Activated CD8-positive, alpha-beta memory T cell treated with anti-CD3 and anti-CD28 coated beads for 24 hours (primary cell): ENCODE data around the gene ANK2.

Experiments
- DNase-seq: peaks from one replicate; pipeline ENCODE4 v3.0.0-alpha.2; 2020

The ANK2 gene

DNA sequence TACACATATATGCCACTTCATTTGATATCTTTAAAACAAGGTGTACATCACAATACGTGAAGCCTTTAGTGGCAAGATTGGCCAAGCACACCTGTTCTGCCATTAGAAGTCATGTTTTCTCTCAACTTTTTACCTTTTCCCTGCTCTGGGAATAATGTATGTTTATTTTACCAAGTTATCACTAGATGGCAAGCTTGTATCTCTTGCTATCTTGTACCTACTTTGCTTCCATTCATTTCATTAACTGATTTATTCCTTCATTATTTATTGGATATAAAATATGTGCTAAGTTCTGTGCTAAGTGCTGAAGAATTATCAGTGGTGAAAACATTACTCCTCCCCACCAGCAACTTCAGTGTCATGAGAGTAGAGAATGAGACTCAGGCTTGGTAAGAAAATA, 245.5 kb downstream of the ANK2 start:
- no peak for DNase-seq

DNA sequence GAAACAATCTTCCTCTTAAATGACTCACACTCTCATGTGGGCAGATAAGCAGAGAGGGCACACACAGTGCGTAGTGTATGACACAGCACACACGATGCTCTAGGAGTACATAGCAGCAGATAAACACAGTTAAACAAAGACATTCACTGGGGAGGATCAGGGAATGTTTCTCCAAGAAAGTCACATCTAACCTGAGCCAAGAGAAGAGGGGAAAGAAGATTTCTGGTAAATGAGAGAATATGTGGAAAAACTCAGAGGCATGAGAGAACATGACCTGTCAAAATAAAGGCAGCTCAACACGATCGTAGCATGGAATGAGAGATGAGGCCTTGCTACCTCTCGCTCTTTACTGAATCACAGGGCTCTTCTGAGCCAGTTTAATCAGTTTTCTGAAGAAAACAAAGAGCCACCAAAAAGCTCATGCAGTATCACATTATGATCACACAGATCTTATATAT, 251.0 kb downstream of the ANK2 start:
- no peak for DNase-seq

GRCh38 chr4:113302051-113302450, 252.6 kb downstream of the ANK2 start:
- no peak for DNase-seq

DNA sequence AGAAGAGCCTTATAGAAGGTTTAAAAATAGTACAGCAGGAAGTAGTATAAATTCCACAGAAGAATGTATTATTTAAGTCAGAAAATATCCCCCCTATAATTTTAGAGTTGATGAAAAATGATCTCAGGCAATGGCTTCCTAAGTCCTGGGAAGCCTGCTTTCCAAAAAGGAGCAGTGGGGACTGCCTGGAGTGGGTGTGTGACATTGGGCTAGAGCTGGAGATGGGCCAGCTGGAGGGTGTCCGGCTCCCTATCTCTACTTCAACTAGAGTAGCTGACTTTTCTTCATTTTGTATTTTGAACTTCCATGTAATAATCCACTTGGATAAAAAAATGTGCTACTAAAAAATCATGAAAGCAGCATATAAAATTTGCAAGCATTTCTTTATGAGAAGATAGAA, 253.9 kb downstream of the ANK2 start:
- DNase-seq: no peak

- no peak for DNase-seq
These were observed 261.6 kb downstream of the ANK2 start for GRCh38 chr4:113311047-113311446.

GRCh38 chr4:113312529-113312928, 263.1 kb downstream of the ANK2 start:
- no peak for DNase-seq

GRCh38 chr4:113314426-113314825, 265.0 kb downstream of the ANK2 start:
- DNase-seq: no peak

DNA sequence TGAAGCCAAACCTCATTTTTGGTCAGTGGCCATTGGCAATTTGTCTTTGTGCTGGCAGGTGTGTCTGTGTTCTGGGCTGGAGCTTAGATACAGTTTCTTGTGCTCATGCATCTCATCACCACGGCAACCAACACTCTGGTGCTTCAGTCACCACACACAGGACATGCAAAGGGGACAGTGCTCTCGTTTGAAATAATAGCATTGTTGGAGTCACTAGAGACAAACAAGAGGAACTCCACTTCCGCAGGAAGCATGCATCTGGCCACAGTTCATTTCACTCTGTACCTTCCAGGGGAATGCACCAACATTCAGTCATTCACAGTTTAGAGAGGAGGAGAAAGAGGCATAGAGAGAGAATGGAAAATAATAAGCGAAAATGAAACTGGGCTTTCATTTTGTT, 267.4 kb downstream of the ANK2 start:
- DNase-seq: no peak

DNA sequence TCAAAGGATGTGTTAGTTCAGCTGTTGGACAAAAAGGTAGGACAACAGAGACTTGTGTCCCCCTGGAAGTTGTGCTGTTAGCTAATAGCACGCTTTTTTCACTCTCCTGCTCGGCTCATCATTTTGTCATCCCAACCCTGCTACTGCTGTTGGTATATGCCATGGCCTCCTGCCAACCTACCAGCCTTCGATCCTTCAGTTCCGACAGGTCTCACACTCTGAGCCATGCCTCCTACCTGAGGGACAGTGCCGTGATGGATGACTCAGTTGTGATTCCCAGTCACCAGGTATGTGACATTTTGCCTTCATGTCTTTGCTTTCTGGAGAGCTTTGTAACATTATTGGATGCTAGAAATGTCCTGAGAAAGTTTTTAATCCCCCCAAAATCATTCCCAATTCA, 268.1 kb downstream of the ANK2 start:
- no peak for DNase-seq

GRCh38 chr4:113322736-113323135, 273.3 kb downstream of the ANK2 start:
- DNase-seq: no peak

DNA sequence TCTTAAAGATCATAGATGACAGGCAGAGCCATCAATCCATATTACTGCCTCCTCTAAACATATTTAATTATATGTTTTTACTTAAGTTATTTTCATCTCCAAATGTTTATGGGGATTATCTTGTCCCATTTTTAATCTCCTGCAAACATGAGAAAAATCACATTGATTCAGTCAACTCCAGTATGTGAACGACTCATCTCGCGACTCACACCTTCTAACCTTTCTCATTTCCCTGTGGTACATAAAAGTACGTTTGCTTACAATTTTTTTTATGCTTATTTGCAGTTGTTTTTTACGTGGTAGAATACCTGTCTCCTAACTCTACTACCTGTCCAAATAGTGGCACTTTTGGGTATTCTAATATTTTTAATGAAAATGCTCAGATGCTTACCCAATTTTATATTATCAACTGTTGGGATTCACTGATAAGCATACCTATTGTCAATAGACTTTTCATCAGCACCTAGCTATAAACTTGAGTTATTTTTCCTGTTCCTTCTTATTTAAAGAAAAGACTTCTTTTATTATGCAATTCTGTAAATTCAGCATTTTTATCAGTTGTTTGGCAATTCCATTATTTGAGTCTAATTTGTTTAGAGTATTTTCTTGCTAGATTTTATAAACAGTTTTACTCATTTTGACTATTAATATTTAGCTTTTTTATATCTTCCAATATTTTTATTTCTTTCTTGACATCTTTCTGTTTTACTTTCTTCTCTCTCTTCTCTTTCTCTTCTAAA, 276.6 kb downstream of the ANK2 start:
- DNase-seq: no peak

DNA sequence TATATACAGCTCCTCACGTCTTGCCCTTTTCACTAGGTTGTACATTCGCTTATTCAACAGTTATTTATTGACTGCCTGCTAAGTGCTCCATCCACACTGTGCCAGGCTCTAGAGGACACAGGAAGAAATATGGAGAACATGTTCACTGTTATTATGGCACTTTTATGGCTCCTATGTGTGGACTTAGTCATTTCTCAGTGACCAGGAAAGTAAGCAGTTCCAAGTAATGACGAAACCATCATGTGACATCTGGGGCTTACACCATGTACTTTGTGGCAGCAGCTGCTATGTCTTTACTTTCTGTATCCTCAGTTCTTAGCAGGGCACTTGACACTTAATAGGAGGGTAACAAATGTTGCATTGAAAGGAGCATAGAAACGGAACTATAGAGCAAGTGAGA, 278.0 kb downstream of the ANK2 start:
- DNase-seq: no peak

GRCh38 chr4:113328514-113328913, 279.1 kb downstream of the ANK2 start:
- DNase-seq: no peak

- no peak for DNase-seq
These were observed 280.7 kb downstream of the ANK2 start for GRCh38 chr4:113330200-113330599.

GRCh38 chr4:113331811-113332210, 282.4 kb downstream of the ANK2 start:
- DNase-seq: no peak

DNA sequence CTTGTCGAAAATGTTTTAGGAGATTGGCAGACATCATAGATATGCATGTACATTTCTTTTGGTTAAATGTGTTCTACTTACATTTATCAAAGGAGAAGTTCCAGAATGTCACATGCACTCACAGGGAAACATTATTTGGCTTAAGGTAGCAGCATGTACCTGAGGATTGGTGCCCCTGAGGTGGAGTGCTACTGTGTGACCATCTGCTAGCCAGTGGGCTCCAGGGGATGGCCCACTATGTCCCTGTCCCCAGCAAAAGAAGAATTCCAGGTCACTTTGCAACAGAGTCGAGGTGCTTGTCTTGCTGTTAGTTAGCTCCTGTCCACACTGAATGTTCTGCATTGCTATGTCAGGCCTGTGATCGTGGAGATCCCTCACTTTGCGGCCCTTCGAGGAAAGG, 283.2 kb downstream of the ANK2 start:
- no peak for DNase-seq

- DNase-seq: no peak
These were observed 286.3 kb downstream of the ANK2 start for GRCh38 chr4:113335746-113336145.

- DNase-seq: no peak
These were observed 287.1 kb downstream of the ANK2 start for GRCh38 chr4:113336556-113336955.

DNA sequence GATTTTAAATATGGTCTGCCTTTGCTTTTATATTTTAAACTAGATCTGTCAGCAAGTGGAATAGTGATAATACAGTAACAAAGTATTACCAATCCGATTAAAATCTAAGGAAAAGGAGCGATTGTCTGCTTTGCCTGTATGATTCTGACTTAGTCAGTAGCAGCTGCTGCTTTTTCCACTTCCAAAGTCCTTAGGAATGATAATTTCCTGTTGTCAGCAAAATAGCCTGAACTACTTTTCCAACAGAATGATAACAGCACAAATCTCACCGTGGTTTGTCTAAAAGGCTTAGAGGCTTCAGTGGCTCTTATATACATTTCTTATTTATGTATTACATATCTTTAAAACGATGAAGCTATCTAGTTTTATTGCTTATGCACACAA, 290.0 kb downstream of the ANK2 start:
- no peak for DNase-seq

DNA sequence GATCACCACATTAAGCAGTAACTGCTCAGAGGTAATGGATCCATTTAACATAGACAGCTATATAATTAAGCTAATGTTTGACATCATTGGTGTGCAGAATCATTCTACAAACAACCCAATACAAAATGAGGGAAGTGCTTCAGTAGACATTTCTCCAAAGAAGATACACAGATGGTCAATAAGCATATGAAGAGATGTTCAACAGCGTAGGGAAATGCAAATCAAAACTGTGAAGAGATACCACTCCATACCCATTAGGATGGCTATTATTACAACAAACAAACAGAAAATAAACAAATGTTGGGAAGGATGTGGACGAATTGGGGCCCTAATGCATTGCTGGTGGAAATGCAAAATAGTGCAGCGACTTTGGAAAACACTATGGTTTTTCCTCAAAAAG, 294.6 kb downstream of the ANK2 start:
- DNase-seq: no peak

- DNase-seq: no peak
These were observed 297.8 kb downstream of the ANK2 start for GRCh38 chr4:113347245-113347644.

GRCh38 chr4:113349430-113349829, 300.0 kb downstream of the ANK2 start:
- DNase-seq: no peak

- DNase-seq: no peak
These were observed 301.1 kb downstream of the ANK2 start for GRCh38 chr4:113350576-113350975.

GRCh38 chr4:113355550-113356371, 306.3 kb downstream of the ANK2 start:
- DNase-seq: peak; percentile 79
